DND-41 (cell line): ENCODE data around the gene FBL.

Experiments
- CTCF ChIP-seq: IDR thresholded peaks from 2 replicates; pipeline ENCODE4 v1.5.1; 2012; ENCODE audit warnings: borderline replicate concordance, low read length, moderate library complexity, mild to moderate bottlenecking; ENCODE audit not compliant: poor library complexity, severe bottlenecking; ENCODE audit errors: extremely low read depth
- EZH2 ChIP-seq: IDR thresholded peaks from 3 replicates; pipeline ENCODE4 v1.6.1; 2012; ENCODE audit warnings: borderline replicate concordance, low read depth, mild to moderate bottlenecking, moderate library complexity, low read length, inconsistent platforms; ENCODE audit not compliant: severe bottlenecking

GRCh38 chr19:39802958-39803357, 43.2 kb downstream of the FBL start:
- TF ChIP-seq CTCF (no peak), EZH2 (no peak)
